ENCODE data around the gene RPS6KL1. TPM values are rescaled to one million over a fixed set of nuclear protein-coding genes. Genes with fewer than 3 reads are reported as not detected.

Gene RPS6KL1
- total RNA-seq, 2 donors from 2014 or later = 4.4 to 10.4 TPM

DNA sequence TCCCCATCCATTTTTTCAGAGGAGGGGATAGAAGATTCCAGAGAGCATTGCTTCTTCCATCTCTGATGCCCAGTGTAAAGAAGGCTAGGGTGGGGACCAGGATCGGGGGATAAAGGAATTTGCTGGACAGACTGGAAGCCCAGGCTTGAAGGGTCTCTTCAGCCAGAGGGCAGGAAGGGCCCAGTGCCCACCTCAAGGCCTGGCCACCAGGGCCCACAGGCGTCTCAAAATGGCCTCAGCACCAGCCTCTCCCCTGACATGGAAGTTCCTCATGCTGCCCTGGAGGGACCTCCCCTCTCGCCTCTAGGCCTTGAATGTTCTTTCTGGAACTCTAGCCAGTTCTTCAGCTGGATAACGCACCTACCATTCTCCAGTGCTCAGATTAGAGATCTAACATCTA lies 2.8 kb downstream of the RPS6KL1 start:
- Mint-ChIP-seq H3K27me3 (ENCODE audit: insufficient read depth) (peaks cover 4% of the 10 kb centered on the region), H3K27ac (no peak overlapping the region), H3K36me3 (ENCODE audit: low read depth) (peaks cover 3% of the 10 kb centered on the region), H3K4me3 (no peak overlapping the region), H3K9me3 (no peaks in the 10 kb centered on the region), H3K4me1 (peaks cover 4% of the 10 kb centered on the region)
- H3K36me3 ChIP-seq (ENCODE audit: control insufficient read depth, insufficient read depth, low read length) = no peaks in the 10 kb centered on the region
- 88 to 94% methylated on average over 4 of the region's 4 CpGs for WGBS, 2 experiments (ENCODE audit: insufficient coverage in 1 of 2, insufficient read length in 1 of 2)
- no peaks in the 10 kb centered on the region for H3K9me3 ChIP-seq (ENCODE audit: control insufficient read depth, low read length)
- peaks cover 7% of the 10 kb centered on the region for H3K27me3 ChIP-seq (ENCODE audit: control insufficient read depth, insufficient read depth, low read length, poor library complexity, severe bottlenecking)
- no peak for TF ChIP-seq CTCF (conservative IDR thresholded peaks at IDR 0.05)
- peaks cover 8% of the 10 kb centered on the region for H3K4me1 ChIP-seq (ENCODE audit: control insufficient read depth, insufficient read depth, low read length)
- H3K4me3 ChIP-seq (ENCODE audit: low read length) = no peak overlapping the region
- H3K9ac ChIP-seq (ENCODE audit: extremely low read depth, low read length, poor library complexity, severe bottlenecking) = no peak overlapping the region
- H3K27ac ChIP-seq (ENCODE audit: low read depth, low read length) = no peak overlapping the region
- DNase-seq = no peak

GRCh38 chr14:74919421-74920165 lies 3.5 kb downstream of the RPS6KL1 start:
- H3K4me1 ChIP-seq (ENCODE audit: control insufficient read depth, insufficient read depth, low read length) = peaks cover 8% of the 10 kb centered on the region
- Mint-ChIP-seq H3K4me1 (peaks cover 4% of the 10 kb centered on the region), H3K27ac (no peak overlapping the region), H3K27me3 (ENCODE audit: insufficient read depth) (peaks cover 4% of the 10 kb centered on the region), H3K9me3 (no peaks in the 10 kb centered on the region), H3K36me3 (ENCODE audit: low read depth) (peaks cover 3% of the 10 kb centered on the region), H3K4me3 (no peak overlapping the region)
- no peaks in the 10 kb centered on the region for H3K9me3 ChIP-seq (ENCODE audit: control insufficient read depth, low read length)
- no peak overlapping the region for H3K4me3 ChIP-seq (ENCODE audit: low read length)
- H3K36me3 ChIP-seq (ENCODE audit: control insufficient read depth, insufficient read depth, low read length) = no peaks in the 10 kb centered on the region
- DNase-seq = no peak
- TF ChIP-seq CTCF (conservative IDR thresholded peaks at IDR 0.05) = no peak
- H3K27me3 ChIP-seq (ENCODE audit: control insufficient read depth, insufficient read depth, low read length, poor library complexity, severe bottlenecking) = peaks cover 7% of the 10 kb centered on the region
- H3K9ac ChIP-seq (ENCODE audit: extremely low read depth, low read length, poor library complexity, severe bottlenecking) = no peak overlapping the region
- no peak overlapping the region for H3K27ac ChIP-seq (ENCODE audit: low read depth, low read length)
- WGBS, 2 experiments (ENCODE audit: insufficient coverage in 1 of 2, insufficient read length in 1 of 2) = 93% methylated on average over 5 to 22 of the region's 22 CpGs

- no peak overlapping the region for H3K9ac ChIP-seq (ENCODE audit: extremely low read depth, low read length, poor library complexity, severe bottlenecking)
- WGBS, 2 experiments (ENCODE audit: insufficient coverage in 1 of 2, insufficient read length in 1 of 2) = 87 to 94% methylated on average over 8 to 9 of the region's 9 CpGs
- H3K36me3 ChIP-seq (ENCODE audit: control insufficient read depth, insufficient read depth, low read length) = no peaks in the 10 kb centered on the region
Measured at GRCh38 chr14:74918380-74918779, 4.7 kb downstream of the RPS6KL1 start.

More at GRCh38 chr14:74918380-74918779, 4.7 kb downstream of the RPS6KL1 start:
- Mint-ChIP-seq H3K9me3 (no peaks in the 10 kb centered on the region), H3K27ac (no peak overlapping the region), H3K4me3 (no peak overlapping the region), H3K36me3 (ENCODE audit: low read depth) (peaks cover 3% of the 10 kb centered on the region), H3K27me3 (ENCODE audit: insufficient read depth) (peaks cover 4% of the 10 kb centered on the region), H3K4me1 (peaks cover 4% of the 10 kb centered on the region)
- Histone ChIP-seq H3K27me3 (ENCODE audit: control insufficient read depth, insufficient read depth, low read length, poor library complexity, severe bottlenecking) (peaks cover 7% of the 10 kb centered on the region), H3K4me1 (ENCODE audit: control insufficient read depth, insufficient read depth, low read length) (peaks cover 8% of the 10 kb centered on the region), H3K27ac (ENCODE audit: low read depth, low read length) (no peak overlapping the region), H3K9me3 (ENCODE audit: control insufficient read depth, low read length) (no peaks in the 10 kb centered on the region), H3K4me3 (ENCODE audit: low read length) (no peak overlapping the region)
- no peak for DNase-seq
- TF ChIP-seq CTCF (conservative IDR thresholded peaks at IDR 0.05) = no peak

All from endodermal cell (in vitro differentiated cells).